Suprapubic skin (tissue), 3 donors: ENCODE data around the gene ATP11A.

Experiments used
- EP300 ChIP-seq: sonication (generic); formaldehyde crosslinking; IDR thresholded peaks from one replicate; pipeline ENCODE4 v1.6.1; 2017; ENCODE audit warnings: antibody characterized with exemption
- TF ChIP-seq, protein P1 (sequence below), 2 donors: fragments of 200-600 bp in 1 of 2; fragments of 450-650 bp in 1 of 2; sonication (generic) in 1 of 2; IDR thresholded peaks; one replicate each; pipeline ENCODE4 v1.5.1; 2016 to 2019; ENCODE audit warnings: antibody characterized with exemption in 2 of 2, mild to moderate bottlenecking in 1 of 2, moderate library complexity in 1 of 2

DNA sequence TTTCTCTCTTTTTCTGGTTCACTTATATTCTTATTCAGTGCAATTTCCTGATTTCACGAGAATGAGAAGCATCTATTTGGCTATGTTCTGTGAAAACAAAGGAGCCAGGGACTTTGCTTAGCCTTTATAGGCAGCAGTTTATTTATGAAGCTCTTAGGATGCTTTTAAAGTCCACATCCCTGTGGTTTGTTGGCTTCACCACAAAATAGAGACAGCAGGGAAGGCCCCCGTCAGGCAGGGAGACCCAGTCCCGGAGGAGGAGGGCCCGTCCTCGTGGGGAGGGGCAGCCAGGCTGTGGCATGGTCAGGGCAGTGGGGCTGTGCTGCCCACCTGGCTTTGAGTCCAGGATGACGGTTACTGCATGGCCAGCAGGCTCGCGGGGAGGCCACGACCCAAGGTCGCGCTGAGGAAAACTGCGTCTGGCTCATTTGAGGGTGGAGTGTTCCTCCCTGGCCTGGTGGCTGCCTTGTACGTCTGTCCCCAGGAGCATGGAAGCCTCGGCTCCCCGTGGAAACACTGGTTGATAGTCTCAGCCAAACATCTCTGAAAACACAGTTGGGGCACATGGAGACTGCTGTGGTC lies 92.7 kb downstream of the ATP11A start:
- no peak for TF ChIP-seq EP300
- TF ChIP-seq, protein P1, sequence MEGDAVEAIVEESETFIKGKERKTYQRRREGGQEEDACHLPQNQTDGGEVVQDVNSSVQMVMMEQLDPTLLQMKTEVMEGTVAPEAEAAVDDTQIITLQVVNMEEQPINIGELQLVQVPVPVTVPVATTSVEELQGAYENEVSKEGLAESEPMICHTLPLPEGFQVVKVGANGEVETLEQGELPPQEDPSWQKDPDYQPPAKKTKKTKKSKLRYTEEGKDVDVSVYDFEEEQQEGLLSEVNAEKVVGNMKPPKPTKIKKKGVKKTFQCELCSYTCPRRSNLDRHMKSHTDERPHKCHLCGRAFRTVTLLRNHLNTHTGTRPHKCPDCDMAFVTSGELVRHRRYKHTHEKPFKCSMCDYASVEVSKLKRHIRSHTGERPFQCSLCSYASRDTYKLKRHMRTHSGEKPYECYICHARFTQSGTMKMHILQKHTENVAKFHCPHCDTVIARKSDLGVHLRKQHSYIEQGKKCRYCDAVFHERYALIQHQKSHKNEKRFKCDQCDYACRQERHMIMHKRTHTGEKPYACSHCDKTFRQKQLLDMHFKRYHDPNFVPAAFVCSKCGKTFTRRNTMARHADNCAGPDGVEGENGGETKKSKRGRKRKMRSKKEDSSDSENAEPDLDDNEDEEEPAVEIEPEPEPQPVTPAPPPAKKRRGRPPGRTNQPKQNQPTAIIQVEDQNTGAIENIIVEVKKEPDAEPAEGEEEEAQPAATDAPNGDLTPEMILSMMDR (IDR thresholded peaks at IDR 0.05): no peak
